Calu3 (cell line): ENCODE data around the gene KCNN1. TPM values are rescaled to one million over a fixed set of nuclear protein-coding genes. Genes with fewer than 3 reads are reported as not detected.

Experiments used
- BruUV-seq: library from RNA; stranded (reverse); fragments of 400-500 nt; replicated peaks from 2 replicates; lab custom pipeline; 2021; lab: Mats Ljungman, UMichigan
- CTCF ChIA-PET: fragments of 300-600 bp; sonication (Branson Sonifier 250); formaldehyde crosslinking; loops from one replicate; lab custom pipeline; 2022; ENCODE audit warnings: antibody characterized with exemption; lab: Charles Lee
- DNase-seq: peaks from one replicate; pipeline ENCODE4 v3.0.0; 2022
- H3K27ac Mint-ChIP-seq: one replicate; pipeline ENCODE4 v1.8.0; 2022; ENCODE audit warnings: mixed read lengths; ENCODE audit not compliant: unreplicated experiment
- H3K27me3 Mint-ChIP-seq: one replicate; pipeline ENCODE4 v1.8.0; 2022; ENCODE audit warnings: mixed read lengths; ENCODE audit not compliant: unreplicated experiment
- H3K36me3 Mint-ChIP-seq: one replicate; pipeline ENCODE4 v1.8.0; 2022; ENCODE audit warnings: mild to moderate bottlenecking, moderate library complexity, mixed read lengths; ENCODE audit not compliant: insufficient read depth, unreplicated experiment
- H3K4me1 Mint-ChIP-seq: one replicate; pipeline ENCODE4 v1.8.0; 2022; ENCODE audit warnings: mild to moderate bottlenecking, low read depth, mixed read lengths; ENCODE audit not compliant: unreplicated experiment
- H3K4me3 Mint-ChIP-seq: one replicate; pipeline ENCODE4 v1.8.0; 2022; ENCODE audit warnings: mild to moderate bottlenecking, low read depth, moderate library complexity, mixed read lengths; ENCODE audit not compliant: unreplicated experiment
- H3K9me3 Mint-ChIP-seq: one replicate; pipeline ENCODE4 v1.8.0; 2022; ENCODE audit warnings: low read depth, mixed read lengths; ENCODE audit not compliant: unreplicated experiment
- intact Hi-C: fragments of 100-400 bp; cut with micrococcal nuclease; formaldehyde crosslinking; loops from one replicate; pipeline ENCODE4 v1.10.0; 2022; ENCODE audit not compliant: unreplicated experiment
- total RNA-seq: library from RNA; stranded (reverse); gene quantifications from 2 replicates; pipeline ENCODE4 v1.2.3, GENCODE V29; 2022
- TF ChIP-seq, protein P1 (sequence below): fragments of 200-600 bp; IDR thresholded peaks from one replicate; pipeline ENCODE4 v1.8.0; 2022; ENCODE audit warnings: antibody characterized with exemption; ENCODE audit not compliant: unreplicated experiment

The KCNN1 gene
- total RNA-seq, 1 experiment from 2014 or later: not detected

GRCh38 chr19:18009412-18010066 is 42.6 kb downstream of the KCNN1 start:
- BruUV-seq: no TSS peak
- CTCF ChIA-PET: interaction anchor here (1.3 kb wide), 1 partner anchor 20 kb away, joined by 3 read pairs; no protein-coding TSS in a partner anchor
- Mint-ChIP-seq H3K4me1 (peaks cover 20% of the 10 kb centered on the region), H3K4me3 (peak overlapping the region; percentile 66), H3K27ac (peak overlapping the region; percentile 68), H3K9me3 (no peaks in the 10 kb centered on the region), H3K36me3 (peaks cover 47% of the 10 kb centered on the region), H3K27me3 (no peaks in the 10 kb centered on the region)
- peak; percentile 42 for DNase-seq
- TF ChIP-seq, protein P1, sequence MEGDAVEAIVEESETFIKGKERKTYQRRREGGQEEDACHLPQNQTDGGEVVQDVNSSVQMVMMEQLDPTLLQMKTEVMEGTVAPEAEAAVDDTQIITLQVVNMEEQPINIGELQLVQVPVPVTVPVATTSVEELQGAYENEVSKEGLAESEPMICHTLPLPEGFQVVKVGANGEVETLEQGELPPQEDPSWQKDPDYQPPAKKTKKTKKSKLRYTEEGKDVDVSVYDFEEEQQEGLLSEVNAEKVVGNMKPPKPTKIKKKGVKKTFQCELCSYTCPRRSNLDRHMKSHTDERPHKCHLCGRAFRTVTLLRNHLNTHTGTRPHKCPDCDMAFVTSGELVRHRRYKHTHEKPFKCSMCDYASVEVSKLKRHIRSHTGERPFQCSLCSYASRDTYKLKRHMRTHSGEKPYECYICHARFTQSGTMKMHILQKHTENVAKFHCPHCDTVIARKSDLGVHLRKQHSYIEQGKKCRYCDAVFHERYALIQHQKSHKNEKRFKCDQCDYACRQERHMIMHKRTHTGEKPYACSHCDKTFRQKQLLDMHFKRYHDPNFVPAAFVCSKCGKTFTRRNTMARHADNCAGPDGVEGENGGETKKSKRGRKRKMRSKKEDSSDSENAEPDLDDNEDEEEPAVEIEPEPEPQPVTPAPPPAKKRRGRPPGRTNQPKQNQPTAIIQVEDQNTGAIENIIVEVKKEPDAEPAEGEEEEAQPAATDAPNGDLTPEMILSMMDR: no peak
- intact Hi-C loops: loop anchor here (5.0 kb wide), 1 partner anchor 243 kb away; no protein-coding TSS in a partner anchor

- H3K4me1 Mint-ChIP-seq: peaks cover 20% of the 10 kb centered on the region
- no peak overlapping the region for H3K27ac Mint-ChIP-seq
- TF ChIP-seq, protein P1: no peak
- no peaks in the 10 kb centered on the region for H3K27me3 Mint-ChIP-seq
- intact Hi-C loops: no loop called here
- CTCF ChIA-PET: interaction anchor here (1.3 kb wide), 1 partner anchor 19 kb away, joined by 3 read pairs; no protein-coding TSS in a partner anchor
- BruUV-seq: no TSS peak
- no peaks in the 10 kb centered on the region for H3K9me3 Mint-ChIP-seq
- peaks cover 47% of the 10 kb centered on the region for H3K36me3 Mint-ChIP-seq
- H3K4me3 Mint-ChIP-seq: no peak overlapping the region
- DNase-seq: no peak
These were observed 43.2 kb downstream of the KCNN1 start for GRCh38 chr19:18010149-18010548.

GRCh38 chr19:18013210-18014111 is 46.6 kb downstream of the KCNN1 start:
- intact Hi-C loops: no loop called here
- Mint-ChIP-seq H3K4me1 (peaks cover 9% of the 10 kb centered on the region), H3K27me3 (no peaks in the 10 kb centered on the region), H3K36me3 (peaks cover 34% of the 10 kb centered on the region), H3K4me3 (no peak overlapping the region), H3K9me3 (no peaks in the 10 kb centered on the region), H3K27ac (no peak overlapping the region)
- CTCF ChIA-PET: no interaction called here
- TF ChIP-seq, protein P1: no peak
- DNase-seq: no peak
- TSS peak; percentile 25 for BruUV-seq

- intact Hi-C loops: no loop called here
- peaks cover 9% of the 10 kb centered on the region for H3K4me1 Mint-ChIP-seq
These were observed 47.3 kb downstream of the KCNN1 start for GRCh38 chr19:18014197-18014596.

More at GRCh38 chr19:18014197-18014596, 47.3 kb downstream of the KCNN1 start:
- Mint-ChIP-seq H3K9me3 (no peaks in the 10 kb centered on the region), H3K27me3 (no peaks in the 10 kb centered on the region), H3K4me3 (no peak overlapping the region), H3K27ac (no peak overlapping the region), H3K36me3 (peaks cover 27% of the 10 kb centered on the region)
- TF ChIP-seq, protein P1: no peak
- no peak for DNase-seq
- CTCF ChIA-PET: no interaction called here
- BruUV-seq: no TSS peak
